GM12801 (cell line): ENCODE results near the gene ZNF474.

Experiments used
- TF ChIP-seq, protein P1 (sequence below): IDR thresholded peaks from one replicate; pipeline ENCODE4 v1.5.1; 2011; ENCODE audit warnings: control low read depth; ENCODE audit not compliant: insufficient read length; ENCODE audit errors: extremely low read depth

ZNF474 gene

DNA sequence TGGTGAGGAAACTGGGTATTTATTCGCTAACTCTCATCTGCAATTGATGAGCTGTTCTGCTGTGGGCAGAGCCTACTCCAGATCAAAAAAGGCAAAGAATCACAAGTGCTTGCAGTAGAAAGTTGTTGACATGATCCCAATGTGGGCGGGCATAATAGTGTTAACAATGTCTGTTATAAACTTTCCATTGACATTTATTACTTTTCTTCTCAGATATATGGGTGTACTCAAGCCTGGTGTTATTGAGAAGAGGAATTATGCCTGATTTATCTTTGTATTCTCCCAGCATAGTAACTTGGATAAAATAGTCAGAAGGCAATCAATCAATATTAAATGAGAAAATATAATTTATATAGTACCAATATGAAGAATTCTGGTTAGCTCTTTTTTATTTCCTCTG is 47.8 kb downstream of the ZNF474 start:
- TF ChIP-seq, protein P1, sequence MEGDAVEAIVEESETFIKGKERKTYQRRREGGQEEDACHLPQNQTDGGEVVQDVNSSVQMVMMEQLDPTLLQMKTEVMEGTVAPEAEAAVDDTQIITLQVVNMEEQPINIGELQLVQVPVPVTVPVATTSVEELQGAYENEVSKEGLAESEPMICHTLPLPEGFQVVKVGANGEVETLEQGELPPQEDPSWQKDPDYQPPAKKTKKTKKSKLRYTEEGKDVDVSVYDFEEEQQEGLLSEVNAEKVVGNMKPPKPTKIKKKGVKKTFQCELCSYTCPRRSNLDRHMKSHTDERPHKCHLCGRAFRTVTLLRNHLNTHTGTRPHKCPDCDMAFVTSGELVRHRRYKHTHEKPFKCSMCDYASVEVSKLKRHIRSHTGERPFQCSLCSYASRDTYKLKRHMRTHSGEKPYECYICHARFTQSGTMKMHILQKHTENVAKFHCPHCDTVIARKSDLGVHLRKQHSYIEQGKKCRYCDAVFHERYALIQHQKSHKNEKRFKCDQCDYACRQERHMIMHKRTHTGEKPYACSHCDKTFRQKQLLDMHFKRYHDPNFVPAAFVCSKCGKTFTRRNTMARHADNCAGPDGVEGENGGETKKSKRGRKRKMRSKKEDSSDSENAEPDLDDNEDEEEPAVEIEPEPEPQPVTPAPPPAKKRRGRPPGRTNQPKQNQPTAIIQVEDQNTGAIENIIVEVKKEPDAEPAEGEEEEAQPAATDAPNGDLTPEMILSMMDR: no peak

DNA sequence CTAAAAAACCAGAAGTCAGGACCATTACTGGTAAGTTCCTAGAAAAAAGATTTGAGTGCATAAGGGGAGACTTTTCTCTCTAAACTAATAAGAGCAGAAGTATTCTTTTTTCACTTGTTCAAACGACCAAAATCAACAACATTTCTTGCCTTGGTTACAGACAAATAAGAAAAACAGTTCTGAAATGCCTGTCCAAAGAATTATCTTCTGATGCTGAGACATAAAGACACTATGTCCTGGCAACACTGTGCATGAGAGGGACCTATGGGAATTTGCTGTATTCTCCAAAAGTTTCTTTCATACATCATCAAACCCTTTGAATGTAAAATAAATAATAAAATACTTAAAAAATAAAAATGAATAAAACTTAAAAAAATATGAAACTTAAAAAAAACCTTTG is 50.4 kb downstream of the ZNF474 start:
- TF ChIP-seq, protein P1: no peak

DNA sequence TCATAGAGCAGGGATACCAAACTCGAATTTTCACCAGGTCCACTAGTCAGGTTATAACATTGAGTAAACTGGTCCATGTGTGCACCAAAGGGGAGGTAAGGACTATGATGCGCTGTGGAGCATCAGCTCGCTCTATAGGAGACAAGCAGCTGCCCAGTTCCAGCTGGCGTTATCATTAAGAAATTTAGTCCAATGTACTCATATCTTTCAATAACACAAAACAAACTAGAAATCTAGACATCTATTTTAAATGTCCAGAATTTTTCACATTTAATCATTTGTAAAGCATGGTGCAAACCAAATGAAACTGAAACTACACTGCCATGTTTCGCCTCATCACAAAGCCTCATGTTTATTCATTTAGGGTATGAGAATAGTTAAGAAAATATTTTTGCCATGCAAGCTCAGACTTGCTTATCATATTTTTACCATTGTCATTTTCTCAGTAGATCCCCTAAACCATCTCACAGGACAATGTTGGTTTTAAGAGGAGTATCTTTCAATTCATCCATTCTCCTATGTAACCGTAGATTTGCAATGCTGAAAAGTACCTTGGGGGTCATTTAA is 50.9 kb downstream of the ZNF474 start:
- TF ChIP-seq, protein P1: no peak

- TF ChIP-seq, protein P1: no peak
Measured at GRCh38 chr5:122180863-122181548, 51.7 kb downstream of the ZNF474 start.

GRCh38 chr5:122181863-122182262 is 52.5 kb downstream of the ZNF474 start:
- TF ChIP-seq, protein P1: no peak

DNA sequence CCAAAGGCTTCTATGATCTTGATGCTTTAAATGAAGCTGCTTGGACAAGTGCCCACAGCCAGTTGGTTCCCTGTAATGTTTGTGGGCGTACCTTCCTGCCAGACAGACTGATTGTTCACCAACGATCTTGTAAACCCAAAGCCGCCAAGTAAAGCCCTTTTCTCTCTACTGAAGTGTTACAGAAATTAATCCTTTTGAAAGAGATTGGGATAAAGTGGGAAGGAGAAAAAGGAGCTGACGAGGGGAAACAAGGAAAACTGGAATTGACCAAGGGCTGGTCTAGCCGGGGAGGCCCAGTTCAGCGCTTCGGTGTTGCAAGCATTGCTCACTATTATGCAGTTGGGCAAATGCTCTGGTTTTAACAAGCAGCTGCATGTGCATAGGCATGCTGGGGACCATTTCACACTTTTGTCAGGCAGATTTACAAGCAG is 53.2 kb downstream of the ZNF474 start:
- TF ChIP-seq, protein P1: no peak

DNA sequence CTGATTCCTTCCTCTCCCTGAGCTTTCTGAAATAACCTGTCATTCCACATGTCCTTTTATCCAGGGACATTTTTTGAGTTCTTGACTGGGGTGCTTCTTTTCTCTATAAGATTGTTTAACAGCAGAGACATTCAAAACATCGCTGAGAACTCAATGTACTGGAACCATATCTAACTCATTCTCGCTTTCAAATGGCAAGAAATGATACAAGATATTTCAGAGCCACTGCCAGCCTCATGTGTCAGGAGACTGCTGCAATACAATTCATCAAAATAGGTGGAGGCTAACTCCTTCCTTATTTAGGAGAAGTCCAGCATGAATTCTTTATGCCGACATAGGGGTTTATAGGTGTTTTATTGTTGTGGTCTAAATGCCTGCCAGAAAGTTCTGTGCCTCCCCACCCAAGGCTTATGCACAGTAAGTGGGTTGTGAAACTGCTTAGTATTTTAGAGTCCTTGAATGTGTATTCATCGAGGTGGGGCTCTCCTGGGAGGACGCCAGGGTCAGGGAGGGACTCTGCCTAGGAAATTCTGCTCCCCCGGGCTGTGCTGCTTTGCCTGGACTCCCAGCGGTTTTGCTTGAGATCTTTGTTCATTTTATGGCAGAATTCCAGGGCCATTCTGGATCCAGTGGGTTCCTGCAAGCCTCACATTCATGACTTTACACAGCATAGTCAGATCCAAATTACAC is 53.9 kb downstream of the ZNF474 start:
- TF ChIP-seq, protein P1: no peak
